GM18499 (cell line): ENCODE data around the gene ARL15.

Experiments used
- ATAC-seq: cut with Tn5 transposase; IDR thresholded peaks from one replicate; pipeline ENCODE4 v1.9.1; 2021; ENCODE audit warnings: moderate number of reproducible peaks; ENCODE audit not compliant: insufficient read depth, unreplicated experiment

ARL15 gene

GRCh38 chr5:54215233-54215736, 95.1 kb downstream of the ARL15 start:
- no peak for ATAC-seq

GRCh38 chr5:54214722-54215121, 95.7 kb downstream of the ARL15 start:
- ATAC-seq = no peak

GRCh38 chr5:54212331-54212730, 98.0 kb downstream of the ARL15 start:
- no peak for ATAC-seq

GRCh38 chr5:54211912-54212311, 98.5 kb downstream of the ARL15 start:
- ATAC-seq = no peak

- no peak for ATAC-seq
Observed at GRCh38 chr5:54207566-54207965, 102.8 kb downstream of the ARL15 start.

- ATAC-seq = no peak
Observed at GRCh38 chr5:54206580-54207229, 103.7 kb downstream of the ARL15 start.

GRCh38 chr5:54205918-54206317, 104.5 kb downstream of the ARL15 start:
- ATAC-seq = no peak

- no peak for ATAC-seq
Observed at GRCh38 chr5:54205453-54205852, 104.9 kb downstream of the ARL15 start.

- ATAC-seq = no peak
Observed at GRCh38 chr5:54197018-54197417, 113.4 kb downstream of the ARL15 start.

- no peak for ATAC-seq
Observed at GRCh38 chr5:54195701-54196100, 114.7 kb downstream of the ARL15 start.

- no peak for ATAC-seq
Observed at GRCh38 chr5:54194318-54194717, 116.1 kb downstream of the ARL15 start.

GRCh38 chr5:54187694-54188093, 122.7 kb downstream of the ARL15 start:
- no peak for ATAC-seq

GRCh38 chr5:54186912-54187445, 123.4 kb downstream of the ARL15 start:
- ATAC-seq = no peak

GRCh38 chr5:54186108-54186507, 124.3 kb downstream of the ARL15 start:
- no peak for ATAC-seq

- no peak for ATAC-seq
Observed at GRCh38 chr5:54184806-54185205, 125.6 kb downstream of the ARL15 start.

GRCh38 chr5:54180630-54181031, 129.7 kb downstream of the ARL15 start:
- no peak for ATAC-seq

GRCh38 chr5:54178991-54179390, 131.4 kb downstream of the ARL15 start:
- no peak for ATAC-seq

GRCh38 chr5:54178207-54178606, 132.2 kb downstream of the ARL15 start:
- no peak for ATAC-seq

- ATAC-seq = no peak
Observed at GRCh38 chr5:54177058-54177457, 133.3 kb downstream of the ARL15 start.

- no peak for ATAC-seq
Observed at GRCh38 chr5:54176066-54176830, 134.1 kb downstream of the ARL15 start.

GRCh38 chr5:54173251-54173650, 137.1 kb downstream of the ARL15 start:
- ATAC-seq = no peak
